CD14-positive monocyte (primary cell): ENCODE data around the gene CNFN. TPM values are rescaled to one million over a fixed set of nuclear protein-coding genes. Genes with fewer than 3 reads are reported as not detected.
A peak's percentile ranks its signal among the peaks of the same experiment; 100 is the strongest.

Source experiments
- DNase-seq, 3 donors: peaks; one replicate each; pipeline ENCODE4 v3.0.0-alpha.2; 2011 to 2022
- H2AFZ ChIP-seq: 2 replicates; pipeline ENCODE4 v1.6.0; 2012; ENCODE audit warnings: mild to moderate bottlenecking, low read depth, low read length, inconsistent platforms; ENCODE audit not compliant: insufficient read depth, poor library complexity, severe bottlenecking
- H3K27ac ChIP-seq, 2 donors: 1 replicate in 1 of 2; 2 replicates in 1 of 2; pipeline ENCODE4 v1.5.1; 2012 to 2013; ENCODE audit warnings: low read length in 2 of 2, control low read depth in 1 of 2, inconsistent platforms in 1 of 2, low read depth in 1 of 2, mild to moderate bottlenecking in 1 of 2
- H3K27me3 ChIP-seq, 2 donors: one replicate each; pipeline versions ENCODE4 v1.6.0 to v1.6.1; 2011 to 2013; ENCODE audit warnings: low read length in 2 of 2; ENCODE audit not compliant: control insufficient read depth in 2 of 2, insufficient read depth in 2 of 2
- H3K36me3 ChIP-seq, 2 donors: replicated peaks in 1 of 2; 1 replicate in 1 of 2; 2 replicates in 1 of 2; pipeline versions ENCODE4 v1.5.1 to v1.6.1; 2012 to 2013; ENCODE audit warnings: low read length in 2 of 2, control low read depth in 1 of 2, inconsistent platforms in 1 of 2, mild to moderate bottlenecking in 1 of 2; ENCODE audit not compliant: insufficient read depth in 2 of 2, control insufficient read depth in 1 of 2
- H3K4me1 ChIP-seq, 2 donors: 1 replicate in 1 of 2; 2 replicates in 1 of 2; pipeline versions ENCODE4 v1.5.1 to v1.6.1; 2012 to 2013; ENCODE audit warnings: low read length in 2 of 2, control low read depth in 1 of 2, inconsistent platforms in 1 of 2, mild to moderate bottlenecking in 1 of 2, moderate library complexity in 1 of 2; ENCODE audit not compliant: insufficient read depth in 2 of 2, control insufficient read depth in 1 of 2
- H3K4me2 ChIP-seq: replicated peaks from 2 replicates; pipeline ENCODE3; 2012; ENCODE audit warnings: low read length, moderate library complexity, mild to moderate bottlenecking; ENCODE audit not compliant: poor library complexity, severe bottlenecking; ENCODE audit errors: extremely low read depth
- H3K4me3 ChIP-seq, 3 experiments: fragments of 200-600 bp in 1 of 3; sonication (generic) in 1 of 3; replicated peaks in 1 of 3; 1 replicate in 2 of 3; 2 replicates in 1 of 3; pipeline ENCODE4 v1.5.1; 2011 to 2013; ENCODE audit warnings: low read length in 3 of 3, mild to moderate bottlenecking in 3 of 3, control low read depth in 2 of 3, low read depth in 2 of 3, inconsistent platforms in 1 of 3, moderate library complexity in 1 of 3
- H3K79me2 ChIP-seq: 2 replicates; pipeline ENCODE4 v1.6.0; 2012; ENCODE audit warnings: mild to moderate bottlenecking, control low read depth, inconsistent platforms, low read length, moderate library complexity; ENCODE audit not compliant: insufficient read depth
- H3K9ac ChIP-seq: 2 replicates; pipeline ENCODE4 v1.6.0; 2017; ENCODE audit warnings: low read length, mild to moderate bottlenecking; ENCODE audit not compliant: insufficient read depth, poor library complexity, severe bottlenecking
- H3K9me3 ChIP-seq, 2 donors: replicated peaks in 1 of 2; 1 replicate in 1 of 2; 2 replicates in 1 of 2; pipeline versions ENCODE4 v1.5.1 to v1.6.1; 2012 to 2013; ENCODE audit warnings: low read length in 2 of 2, control low read depth in 1 of 2; ENCODE audit not compliant: control insufficient read depth in 1 of 2, insufficient read depth in 1 of 2
- H4K20me1 ChIP-seq: 2 replicates; pipeline ENCODE4 v1.6.0; 2012; ENCODE audit warnings: mild to moderate bottlenecking, low read length, control low read depth, moderate library complexity; ENCODE audit not compliant: insufficient read depth
- H3K27ac Mint-ChIP-seq, 7 donors: one replicate each; pipeline ENCODE4 v1.8.0; 2020; ENCODE audit warnings: mild to moderate bottlenecking in 7 of 7, mixed read lengths in 7 of 7, moderate library complexity in 6 of 7, inconsistent platforms in 2 of 7
- H3K27me3 Mint-ChIP-seq, 3 donors: one replicate each; pipeline ENCODE4 v1.8.0; 2021 to 2022; ENCODE audit warnings: low read depth in 3 of 3, mild to moderate bottlenecking in 3 of 3, mixed read lengths in 3 of 3, moderate library complexity in 3 of 3, inconsistent platforms in 1 of 3
- H3K36me3 Mint-ChIP-seq, 2 donors: one replicate each; pipeline ENCODE4 v1.8.0; 2020; ENCODE audit warnings: mixed read lengths in 2 of 2, inconsistent platforms in 1 of 2, mild to moderate bottlenecking in 1 of 2
- H3K4me1 Mint-ChIP-seq: one replicate; pipeline ENCODE4 v1.8.0; 2020; ENCODE audit warnings: mild to moderate bottlenecking, mixed read lengths
- H3K4me3 Mint-ChIP-seq, 2 donors: one replicate each; pipeline ENCODE4 v1.8.0; 2020; ENCODE audit warnings: mild to moderate bottlenecking in 2 of 2, mixed read lengths in 2 of 2, moderate library complexity in 1 of 2
- H3K9me3 Mint-ChIP-seq, 7 donors: one replicate each; pipeline ENCODE4 v1.8.0; 2020 to 2022; ENCODE audit warnings: mixed read lengths in 7 of 7, mild to moderate bottlenecking in 6 of 7, moderate library complexity in 6 of 7, inconsistent platforms in 2 of 7
- CTCF ChIP-seq: fragments of 200-600 bp; IDR thresholded peaks from one replicate; pipeline ENCODE4 v1.8.0; 2022; ENCODE audit warnings: antibody characterized with exemption, mild to moderate bottlenecking
- WGBS: methylation state at CpG from one replicate; pipeline ENCODE4 v1.1.5; 2013; ENCODE audit warnings: missing lambda C conversion rate; ENCODE audit not compliant: insufficient coverage; 5-methylcytosine and 5-hydroxymethylcytosine counted together
- intact Hi-C, 2 donors: fragments of 100-400 bp; cut with micrococcal nuclease; formaldehyde crosslinking; loops; one replicate each; pipeline versions ENCODE4 v1.15.0 to v1.15.1; 2023
- polyA plus RNA-seq, 3 donors: library from polyadenylated mRNA; depleted of rRNA in 1 of 3; unstranded in 2 of 3; stranded (reverse) in 1 of 3; fragments of 300-500 nt in 2 of 3; fragments of >200 nt in 1 of 3; fragmentation: Illumina TruSeq in 2 of 3; gene quantifications; 1 replicate in 2 of 3; 2 replicates in 1 of 3; pipeline ENCODE4 v1.2.3, GENCODE V29; 2012 to 2021

Gene CNFN
- polyA plus RNA-seq, 3 donors: 0.64 to 6.4 (median 3.4) TPM

GRCh38 chr19:42435316-42435715 is 45.2 kb upstream of the CNFN start:
- peaks cover 8% of the 10 kb centered on the region for H3K4me1 Mint-ChIP-seq
- no peaks in the 10 kb centered on the region for H3K9me3 Mint-ChIP-seq
- H3K79me2 ChIP-seq: no peaks in the 10 kb centered on the region
- H3K27ac Mint-ChIP-seq: no peak overlapping the region
- H2AFZ ChIP-seq: no peak overlapping the region
- H3K36me3 ChIP-seq: no peaks in the 10 kb centered on the region
- H3K27me3 ChIP-seq: no peaks in the 10 kb centered on the region
- no peak overlapping the region for H3K27ac ChIP-seq
- intact Hi-C loops: no loop called here
- H3K4me2 ChIP-seq: no peak overlapping the region
- H4K20me1 ChIP-seq: no peaks in the 10 kb centered on the region
- no peaks in the 10 kb centered on the region for H3K4me1 ChIP-seq
- no peak for DNase-seq
- H3K4me3 Mint-ChIP-seq: no peak overlapping the region
- H3K27me3 Mint-ChIP-seq: peaks cover 2 to 8% (median 3%) of the 10 kb centered on the region in 3 donors
- 100% methylated on average over 2 of the region's 6 CpGs for WGBS
- H3K9me3 ChIP-seq: no peaks in the 10 kb centered on the region
- H3K4me3 ChIP-seq: no peak overlapping the region
- no peak for TF ChIP-seq CTCF
- no peaks in the 10 kb centered on the region for H3K36me3 Mint-ChIP-seq
- H3K9ac ChIP-seq: no peak overlapping the region

GRCh38 chr19:42433503-42434260 is 43.6 kb upstream of the CNFN start:
- Histone ChIP-seq H2AFZ (no peak overlapping the region), H3K9ac (no peak overlapping the region)

More at GRCh38 chr19:42433503-42434260, 43.6 kb upstream of the CNFN start:
- Histone ChIP-seq H3K27ac (no peak overlapping the region), H3K4me1 (no peaks in the 10 kb centered on the region), H3K36me3 (no peaks in the 10 kb centered on the region), H3K9me3 (no peaks in the 10 kb centered on the region), H3K4me3 (no peak overlapping the region), H3K27me3 (no peaks in the 10 kb centered on the region), H4K20me1 (no peaks in the 10 kb centered on the region), H3K4me2 (no peak overlapping the region), H3K79me2 (no peaks in the 10 kb centered on the region)
- peaks cover 8% of the 10 kb centered on the region for H3K4me1 Mint-ChIP-seq
- peak; percentile 76 for TF ChIP-seq CTCF
- DNase-seq: peak in 2 of 3 donors; percentile 38 to 42
- H3K4me3 Mint-ChIP-seq: no peak overlapping the region
- no peaks in the 10 kb centered on the region for H3K36me3 Mint-ChIP-seq
- intact Hi-C loops: loop anchor here in 1 of 2 donors (2.0 kb wide), 1 partner anchor 325 kb away; no protein-coding TSS in a partner anchor
- no peaks in the 10 kb centered on the region for H3K9me3 Mint-ChIP-seq
- no peak overlapping the region for H3K27ac Mint-ChIP-seq
- H3K27me3 Mint-ChIP-seq: peaks cover 0 to 10% (median 1%) of the 10 kb centered on the region in 3 donors
- WGBS: 56% methylated on average over 4 of the region's 9 CpGs
